ENCODE data around the gene EIF4E2. TPM values are rescaled to one million over a fixed set of nuclear protein-coding genes. Genes with fewer than 3 reads are reported as not detected.

Gene EIF4E2
- total and polyA plus RNA-seq, 2 of the 13 experiments (the other 11 are each of a cell fraction or from before 2014, with no cell fraction given), result 25.0 to 101 TPM

DNA sequence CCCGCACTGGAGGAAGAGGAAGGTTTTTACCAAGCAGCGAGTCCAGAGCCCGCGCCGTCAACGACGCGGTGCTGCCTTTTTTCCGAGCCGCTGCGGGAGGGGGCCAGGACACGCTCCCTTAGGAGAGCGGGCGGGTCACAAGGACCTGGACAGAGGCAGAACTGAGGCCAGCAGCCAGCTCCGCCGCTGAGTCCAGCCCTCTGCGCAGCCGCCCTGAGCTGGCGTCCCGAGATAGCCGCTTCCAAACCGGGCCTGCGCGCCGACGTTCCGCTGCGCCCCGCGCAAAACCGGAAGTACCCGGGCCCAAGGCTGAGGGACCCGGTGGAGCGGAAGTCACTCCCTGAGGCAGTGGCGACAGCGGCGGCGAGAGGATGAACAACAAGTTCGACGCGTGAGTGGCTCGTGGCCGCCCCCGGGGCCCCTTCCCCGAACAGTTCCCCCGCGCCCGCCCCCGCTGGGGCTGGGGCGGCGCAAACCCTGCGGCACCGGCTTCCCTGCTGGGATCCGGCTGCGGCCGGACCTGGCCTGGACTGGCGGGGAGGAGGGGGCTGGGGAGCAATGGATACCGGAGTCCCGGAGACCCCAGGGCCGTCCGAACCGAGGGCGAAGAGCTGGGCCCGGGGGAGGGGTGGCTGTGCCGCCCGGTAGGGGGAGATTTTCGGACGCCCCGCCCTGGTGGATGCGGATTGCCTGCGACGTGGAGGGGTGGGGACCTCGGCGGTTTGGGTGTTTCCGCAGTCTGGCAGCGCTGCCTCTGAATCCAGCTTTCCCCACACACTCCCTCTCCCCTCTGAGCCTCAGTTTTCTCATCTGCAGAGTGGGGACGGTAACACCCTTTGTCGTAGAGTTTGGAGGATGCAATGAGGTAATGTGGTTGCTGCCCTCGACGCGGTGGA is at the start of gene EIF4E2, which contains the start of gene TIGD1 (continued):
- TF ChIP-seq, protein P1, sequence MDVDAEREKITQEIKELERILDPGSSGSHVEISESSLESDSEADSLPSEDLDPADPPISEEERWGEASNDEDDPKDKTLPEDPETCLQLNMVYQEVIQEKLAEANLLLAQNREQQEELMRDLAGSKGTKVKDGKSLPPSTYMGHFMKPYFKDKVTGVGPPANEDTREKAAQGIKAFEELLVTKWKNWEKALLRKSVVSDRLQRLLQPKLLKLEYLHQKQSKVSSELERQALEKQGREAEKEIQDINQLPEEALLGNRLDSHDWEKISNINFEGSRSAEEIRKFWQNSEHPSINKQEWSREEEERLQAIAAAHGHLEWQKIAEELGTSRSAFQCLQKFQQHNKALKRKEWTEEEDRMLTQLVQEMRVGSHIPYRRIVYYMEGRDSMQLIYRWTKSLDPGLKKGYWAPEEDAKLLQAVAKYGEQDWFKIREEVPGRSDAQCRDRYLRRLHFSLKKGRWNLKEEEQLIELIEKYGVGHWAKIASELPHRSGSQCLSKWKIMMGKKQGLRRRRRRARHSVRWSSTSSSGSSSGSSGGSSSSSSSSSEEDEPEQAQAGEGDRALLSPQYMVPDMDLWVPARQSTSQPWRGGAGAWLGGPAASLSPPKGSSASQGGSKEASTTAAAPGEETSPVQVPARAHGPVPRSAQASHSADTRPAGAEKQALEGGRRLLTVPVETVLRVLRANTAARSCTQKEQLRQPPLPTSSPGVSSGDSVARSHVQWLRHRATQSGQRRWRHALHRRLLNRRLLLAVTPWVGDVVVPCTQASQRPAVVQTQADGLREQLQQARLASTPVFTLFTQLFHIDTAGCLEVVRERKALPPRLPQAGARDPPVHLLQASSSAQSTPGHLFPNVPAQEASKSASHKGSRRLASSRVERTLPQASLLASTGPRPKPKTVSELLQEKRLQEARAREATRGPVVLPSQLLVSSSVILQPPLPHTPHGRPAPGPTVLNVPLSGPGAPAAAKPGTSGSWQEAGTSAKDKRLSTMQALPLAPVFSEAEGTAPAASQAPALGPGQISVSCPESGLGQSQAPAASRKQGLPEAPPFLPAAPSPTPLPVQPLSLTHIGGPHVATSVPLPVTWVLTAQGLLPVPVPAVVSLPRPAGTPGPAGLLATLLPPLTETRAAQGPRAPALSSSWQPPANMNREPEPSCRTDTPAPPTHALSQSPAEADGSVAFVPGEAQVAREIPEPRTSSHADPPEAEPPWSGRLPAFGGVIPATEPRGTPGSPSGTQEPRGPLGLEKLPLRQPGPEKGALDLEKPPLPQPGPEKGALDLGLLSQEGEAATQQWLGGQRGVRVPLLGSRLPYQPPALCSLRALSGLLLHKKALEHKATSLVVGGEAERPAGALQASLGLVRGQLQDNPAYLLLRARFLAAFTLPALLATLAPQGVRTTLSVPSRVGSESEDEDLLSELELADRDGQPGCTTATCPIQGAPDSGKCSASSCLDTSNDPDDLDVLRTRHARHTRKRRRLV (CRISPR knock-in tag; IDR thresholded peaks at IDR 0.05), result peak; percentile 95; the same call in 1 of the 2 replicates
- TF ChIP-seq ZNF569 (CRISPR knock-in tag; IDR thresholded peaks at IDR 0.05; ENCODE audit: borderline replicate concordance), result peak; percentile 98; the same call in 1 of the 2 replicates
- TF ChIP-seq MEF2D (CRISPR knock-in tag; IDR thresholded peaks at IDR 0.05), result peak; percentile 94
- TF ChIP-seq, protein P2, sequence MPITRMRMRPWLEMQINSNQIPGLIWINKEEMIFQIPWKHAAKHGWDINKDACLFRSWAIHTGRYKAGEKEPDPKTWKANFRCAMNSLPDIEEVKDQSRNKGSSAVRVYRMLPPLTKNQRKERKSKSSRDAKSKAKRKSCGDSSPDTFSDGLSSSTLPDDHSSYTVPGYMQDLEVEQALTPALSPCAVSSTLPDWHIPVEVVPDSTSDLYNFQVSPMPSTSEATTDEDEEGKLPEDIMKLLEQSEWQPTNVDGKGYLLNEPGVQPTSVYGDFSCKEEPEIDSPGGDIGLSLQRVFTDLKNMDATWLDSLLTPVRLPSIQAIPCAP (CRISPR knock-in tag; IDR thresholded peaks at IDR 0.05; ENCODE audit: low read depth), result peak; percentile 91
- no peak for TF ChIP-seq KDM6A (CRISPR knock-in tag; IDR thresholded peaks at IDR 0.05; ENCODE audit: low read depth)
- TF ChIP-seq, protein P3, sequence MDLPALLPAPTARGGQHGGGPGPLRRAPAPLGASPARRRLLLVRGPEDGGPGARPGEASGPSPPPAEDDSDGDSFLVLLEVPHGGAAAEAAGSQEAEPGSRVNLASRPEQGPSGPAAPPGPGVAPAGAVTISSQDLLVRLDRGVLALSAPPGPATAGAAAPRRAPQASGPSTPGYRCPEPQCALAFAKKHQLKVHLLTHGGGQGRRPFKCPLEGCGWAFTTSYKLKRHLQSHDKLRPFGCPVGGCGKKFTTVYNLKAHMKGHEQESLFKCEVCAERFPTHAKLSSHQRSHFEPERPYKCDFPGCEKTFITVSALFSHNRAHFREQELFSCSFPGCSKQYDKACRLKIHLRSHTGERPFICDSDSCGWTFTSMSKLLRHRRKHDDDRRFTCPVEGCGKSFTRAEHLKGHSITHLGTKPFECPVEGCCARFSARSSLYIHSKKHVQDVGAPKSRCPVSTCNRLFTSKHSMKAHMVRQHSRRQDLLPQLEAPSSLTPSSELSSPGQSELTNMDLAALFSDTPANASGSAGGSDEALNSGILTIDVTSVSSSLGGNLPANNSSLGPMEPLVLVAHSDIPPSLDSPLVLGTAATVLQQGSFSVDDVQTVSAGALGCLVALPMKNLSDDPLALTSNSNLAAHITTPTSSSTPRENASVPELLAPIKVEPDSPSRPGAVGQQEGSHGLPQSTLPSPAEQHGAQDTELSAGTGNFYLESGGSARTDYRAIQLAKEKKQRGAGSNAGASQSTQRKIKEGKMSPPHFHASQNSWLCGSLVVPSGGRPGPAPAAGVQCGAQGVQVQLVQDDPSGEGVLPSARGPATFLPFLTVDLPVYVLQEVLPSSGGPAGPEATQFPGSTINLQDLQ (CRISPR knock-in tag; IDR thresholded peaks at IDR 0.05), result peak; percentile 99
- TF ChIP-seq, protein P4, sequence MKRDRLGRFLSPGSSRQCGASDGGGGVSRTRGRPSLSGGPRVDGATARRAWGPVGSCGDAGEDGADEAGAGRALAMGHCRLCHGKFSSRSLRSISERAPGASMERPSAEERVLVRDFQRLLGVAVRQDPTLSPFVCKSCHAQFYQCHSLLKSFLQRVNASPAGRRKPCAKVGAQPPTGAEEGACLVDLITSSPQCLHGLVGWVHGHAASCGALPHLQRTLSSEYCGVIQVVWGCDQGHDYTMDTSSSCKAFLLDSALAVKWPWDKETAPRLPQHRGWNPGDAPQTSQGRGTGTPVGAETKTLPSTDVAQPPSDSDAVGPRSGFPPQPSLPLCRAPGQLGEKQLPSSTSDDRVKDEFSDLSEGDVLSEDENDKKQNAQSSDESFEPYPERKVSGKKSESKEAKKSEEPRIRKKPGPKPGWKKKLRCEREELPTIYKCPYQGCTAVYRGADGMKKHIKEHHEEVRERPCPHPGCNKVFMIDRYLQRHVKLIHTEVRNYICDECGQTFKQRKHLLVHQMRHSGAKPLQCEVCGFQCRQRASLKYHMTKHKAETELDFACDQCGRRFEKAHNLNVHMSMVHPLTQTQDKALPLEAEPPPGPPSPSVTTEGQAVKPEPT (CRISPR knock-in tag; IDR thresholded peaks at IDR 0.05; ENCODE audit: low read depth), result peak; percentile 96
- TF ChIP-seq ZNF207 (IDR thresholded peaks at IDR 0.05; ENCODE audit: borderline replicate concordance), result no peak
- TF ChIP-seq, protein P5, sequence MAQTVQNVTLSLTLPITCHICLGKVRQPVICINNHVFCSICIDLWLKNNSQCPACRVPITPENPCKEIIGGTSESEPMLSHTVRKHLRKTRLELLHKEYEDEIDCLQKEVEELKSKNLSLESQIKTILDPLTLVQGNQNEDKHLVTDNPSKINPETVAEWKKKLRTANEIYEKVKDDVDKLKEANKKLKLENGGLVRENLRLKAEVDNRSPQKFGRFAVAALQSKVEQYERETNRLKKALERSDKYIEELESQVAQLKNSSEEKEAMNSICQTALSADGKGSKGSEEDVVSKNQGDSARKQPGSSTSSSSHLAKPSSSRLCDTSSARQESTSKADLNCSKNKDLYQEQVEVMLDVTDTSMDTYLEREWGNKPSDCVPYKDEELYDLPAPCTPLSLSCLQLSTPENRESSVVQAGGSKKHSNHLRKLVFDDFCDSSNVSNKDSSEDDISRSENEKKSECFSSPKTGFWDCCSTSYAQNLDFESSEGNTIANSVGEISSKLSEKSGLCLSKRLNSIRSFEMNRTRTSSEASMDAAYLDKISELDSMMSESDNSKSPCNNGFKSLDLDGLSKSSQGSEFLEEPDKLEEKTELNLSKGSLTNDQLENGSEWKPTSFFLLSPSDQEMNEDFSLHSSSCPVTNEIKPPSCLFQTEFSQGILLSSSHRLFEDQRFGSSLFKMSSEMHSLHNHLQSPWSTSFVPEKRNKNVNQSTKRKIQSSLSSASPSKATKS (CRISPR knock-in tag; IDR thresholded peaks at IDR 0.05), result peak; percentile 86; the same call in 1 of the 2 replicates
- peak; percentile 99 for TF ChIP-seq ZNF234 (CRISPR knock-in tag; conservative IDR thresholded peaks at IDR 0.05)
- TF ChIP-seq, protein P6, sequence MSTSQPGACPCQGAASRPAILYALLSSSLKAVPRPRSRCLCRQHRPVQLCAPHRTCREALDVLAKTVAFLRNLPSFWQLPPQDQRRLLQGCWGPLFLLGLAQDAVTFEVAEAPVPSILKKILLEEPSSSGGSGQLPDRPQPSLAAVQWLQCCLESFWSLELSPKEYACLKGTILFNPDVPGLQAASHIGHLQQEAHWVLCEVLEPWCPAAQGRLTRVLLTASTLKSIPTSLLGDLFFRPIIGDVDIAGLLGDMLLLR (CRISPR knock-in tag; IDR thresholded peaks at IDR 0.05), result peak; percentile 98

Measured in HepG2 (cell line).